ENCODE results near the gene MLLT3.
"Not testable (repeated sequence)": the region's sequence is repeated elsewhere in the genome, so short reads cannot be mapped to it uniquely, and the experiment has no call there.

The MLLT3 gene

DNA sequence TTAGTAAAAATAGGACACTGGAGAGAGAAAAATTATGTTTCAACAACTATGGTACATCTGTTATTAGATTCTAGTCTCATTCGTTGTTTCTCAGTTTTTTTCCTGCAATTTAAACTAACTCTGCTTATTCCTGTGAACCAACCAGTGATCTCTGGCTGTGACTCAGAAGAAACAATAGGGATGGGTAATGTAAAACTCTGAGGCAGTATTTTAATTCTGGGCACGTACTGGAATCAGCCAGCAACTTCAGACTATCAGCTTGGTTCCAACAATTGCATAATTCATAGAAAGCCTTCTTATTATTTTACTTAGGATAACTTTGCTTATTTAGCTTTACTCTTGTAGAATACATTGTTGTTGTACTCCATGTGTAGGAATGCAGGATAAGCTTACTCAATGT lies 28.8 kb downstream of the MLLT3 start:
- DNase-seq = no peak

GRCh38 chr9:20593105-20593504 lies 29.2 kb downstream of the MLLT3 start:
- DNase-seq = no peak

GRCh38 chr9:20592673-20593072 lies 29.6 kb downstream of the MLLT3 start:
- DNase-seq = no peak

- no peak for DNase-seq
These were observed 31.1 kb downstream of the MLLT3 start for GRCh38 chr9:20591223-20591622.

DNA sequence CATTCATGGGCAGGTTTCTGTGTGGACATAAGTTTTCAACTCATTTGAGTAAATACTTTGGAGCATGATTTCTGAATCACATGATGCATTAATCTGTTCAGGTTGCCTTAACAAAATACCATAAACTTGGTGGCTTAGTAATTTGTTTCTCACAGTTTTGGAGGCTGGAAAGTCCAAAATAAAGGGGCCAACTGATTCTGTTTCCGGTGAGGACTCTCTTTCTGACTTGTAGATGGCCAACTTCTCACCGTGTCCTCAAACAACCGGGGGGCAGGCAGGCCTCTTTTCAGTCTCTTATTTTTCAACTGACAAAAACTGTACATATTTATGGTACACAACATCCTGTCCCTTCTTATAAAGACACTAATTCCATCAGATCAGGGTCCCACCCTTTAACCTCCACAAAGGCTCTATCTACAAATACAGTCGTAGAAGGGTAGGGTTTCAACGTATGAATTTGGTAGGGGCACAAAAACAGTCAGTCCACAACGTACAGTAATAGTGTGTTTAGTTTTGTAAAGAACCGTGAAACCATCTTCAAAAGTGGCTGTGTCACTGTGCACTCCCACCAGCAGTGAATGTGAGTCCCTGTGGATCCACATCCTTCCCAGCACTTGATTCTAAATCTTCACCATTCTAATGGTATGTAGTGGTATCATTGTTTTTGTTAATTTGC lies 37.2 kb downstream of the MLLT3 start:
- DNase-seq = no peak

DNA sequence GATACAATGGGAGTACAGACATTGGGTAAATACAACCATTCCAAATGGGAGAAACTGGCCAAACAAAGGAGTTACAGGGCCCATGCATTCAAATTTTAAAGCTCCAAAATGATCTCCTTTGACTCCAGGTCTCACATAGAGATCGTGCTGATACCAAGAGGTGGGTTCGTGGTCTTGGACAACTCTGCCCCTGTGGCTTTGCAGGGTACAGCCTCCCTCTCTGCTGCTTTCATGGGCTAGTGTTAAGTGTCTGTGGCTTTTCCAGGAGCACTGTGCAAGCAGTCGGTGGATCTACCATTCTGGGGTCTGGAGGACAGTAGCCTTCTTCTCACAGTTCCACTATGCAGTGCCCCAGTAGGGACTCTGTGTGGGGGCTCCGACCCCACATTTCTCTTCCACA lies 39.2 kb downstream of the MLLT3 start:
- not testable (repeated sequence) for DNase-seq

DNA sequence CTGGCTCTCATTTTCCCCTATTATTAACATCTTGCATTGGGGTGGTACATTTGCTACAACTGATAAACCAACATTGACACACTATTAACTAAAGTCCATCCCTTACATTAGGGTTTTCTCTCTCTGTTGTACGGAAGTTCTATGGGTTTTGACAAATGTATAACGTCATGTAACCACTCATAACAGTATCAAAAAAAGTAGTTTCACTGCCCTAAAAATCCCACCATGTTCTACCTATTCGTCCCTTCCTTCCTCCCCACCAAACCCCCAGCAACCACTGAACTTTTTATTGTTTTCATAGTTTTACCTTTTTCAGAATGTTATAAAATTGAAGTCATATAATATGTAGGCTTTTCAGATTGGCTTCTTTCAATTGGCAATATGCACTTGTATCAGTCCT lies 40.1 kb downstream of the MLLT3 start:
- DNase-seq = no peak

DNA sequence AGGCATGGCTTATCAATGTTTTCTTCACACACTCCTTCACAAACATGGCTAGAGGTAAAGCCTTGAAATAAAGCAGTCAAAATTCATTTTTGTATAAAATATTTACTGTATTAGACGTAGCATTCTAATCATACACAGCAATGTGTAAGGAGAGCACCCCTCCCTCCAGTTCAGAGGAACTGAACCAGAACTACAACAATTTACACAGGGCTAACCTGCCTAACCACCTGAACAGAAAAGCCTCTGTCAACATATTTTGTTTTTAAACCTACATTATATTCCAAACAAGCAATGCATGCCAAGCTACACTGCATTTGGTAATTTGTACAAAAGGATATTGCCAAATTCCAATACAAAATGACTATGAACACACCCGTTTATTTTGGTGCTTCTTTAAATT lies 41.6 kb downstream of the MLLT3 start:
- no peak for DNase-seq

- peak in 1 of 2 donors; percentile 25 for DNase-seq
These were observed 42.6 kb downstream of the MLLT3 start for GRCh38 chr9:20579524-20580314.

DNA sequence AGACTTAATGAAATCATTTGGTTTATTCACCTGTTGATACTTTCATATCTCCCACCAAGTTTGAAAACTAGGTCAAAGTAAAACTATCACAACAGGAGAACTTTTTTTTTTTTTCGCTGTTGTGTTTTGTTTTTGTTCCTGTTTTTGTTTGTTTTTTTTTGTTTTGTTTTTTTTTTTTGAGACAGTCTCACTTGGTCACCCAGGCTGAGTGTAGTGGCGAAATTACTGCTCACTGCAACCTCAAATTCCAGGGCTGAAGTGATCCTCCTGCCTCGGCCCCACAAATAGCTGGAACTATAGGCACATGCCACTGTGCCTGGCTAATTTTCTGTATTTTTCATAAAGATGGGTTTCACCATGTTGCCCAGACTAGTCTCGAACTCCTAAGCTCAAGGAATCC lies 49.3 kb downstream of the MLLT3 start:
- no peak for DNase-seq

GRCh38 chr9:20570756-20571155 lies 51.5 kb downstream of the MLLT3 start:
- DNase-seq = peak in 1 of 2 donors; percentile 11

DNA sequence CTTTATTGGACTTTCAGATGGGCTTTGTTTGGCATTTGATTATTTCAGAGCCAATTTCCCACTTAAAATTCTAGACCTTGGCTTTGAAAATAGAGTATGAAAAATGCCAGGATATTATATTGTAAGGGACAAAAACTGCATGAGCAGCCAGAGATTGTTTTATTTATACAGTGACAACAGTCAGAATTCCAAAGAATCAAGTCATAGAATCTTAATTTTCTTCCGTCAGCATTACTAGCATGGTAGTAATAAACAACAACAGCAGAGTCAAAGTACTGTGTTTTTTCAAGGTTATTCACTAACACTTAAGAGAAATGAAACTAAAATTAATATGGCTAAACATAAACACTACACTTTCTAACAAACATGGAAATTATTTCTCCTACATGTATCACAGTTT lies 52.2 kb downstream of the MLLT3 start:
- DNase-seq = no peak

GRCh38 chr9:20569525-20569924 lies 52.8 kb downstream of the MLLT3 start:
- no peak for DNase-seq

DNA sequence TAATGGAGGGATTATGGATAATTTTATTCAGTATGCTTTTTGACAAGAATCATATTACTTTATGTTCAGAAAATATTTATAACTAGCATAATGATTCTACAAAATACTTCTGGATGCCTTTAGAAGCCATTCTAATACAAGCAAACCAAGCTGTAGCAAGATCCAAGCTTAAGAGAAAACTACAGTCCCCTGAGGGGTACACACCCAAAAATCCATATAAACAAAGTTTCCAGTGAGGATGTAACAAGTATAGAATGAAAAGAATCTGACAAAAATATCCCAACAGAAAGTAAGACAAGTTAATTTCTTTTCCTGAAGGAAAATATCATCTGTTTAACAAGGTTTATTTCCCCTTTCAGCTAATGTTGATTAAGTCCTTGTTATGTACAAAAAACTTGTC lies 53.9 kb downstream of the MLLT3 start:
- DNase-seq = no peak

GRCh38 chr9:20566401-20566800 lies 55.9 kb downstream of the MLLT3 start:
- no peak for DNase-seq

- no peak for DNase-seq
These were observed 57.6 kb downstream of the MLLT3 start for GRCh38 chr9:20564650-20565049.

DNA sequence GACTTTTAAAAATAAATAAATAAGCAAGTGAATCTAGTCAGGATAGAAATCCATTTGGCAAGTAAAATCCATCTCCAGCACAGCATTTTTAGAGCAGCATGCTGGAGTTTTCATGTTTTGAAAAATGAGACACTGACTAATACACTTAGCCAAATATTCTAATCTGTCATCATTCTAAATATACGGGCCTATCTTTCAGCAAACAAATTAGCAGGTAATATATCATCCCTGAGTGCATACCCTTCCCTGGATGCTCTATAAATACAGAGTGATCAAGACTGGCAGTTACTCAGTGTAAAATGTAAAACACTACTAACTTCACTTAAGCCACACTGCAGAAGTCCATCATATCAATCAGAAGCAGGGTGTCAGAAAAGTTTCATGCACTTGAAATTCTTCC lies 58.4 kb downstream of the MLLT3 start:
- no peak for DNase-seq

- DNase-seq = no peak
These were observed 60.2 kb downstream of the MLLT3 start for GRCh38 chr9:20562051-20562450.

GRCh38 chr9:20561531-20561930 lies 60.8 kb downstream of the MLLT3 start:
- no peak for DNase-seq

- DNase-seq = no peak
These were observed 62.9 kb downstream of the MLLT3 start for GRCh38 chr9:20559231-20559890.

DNA sequence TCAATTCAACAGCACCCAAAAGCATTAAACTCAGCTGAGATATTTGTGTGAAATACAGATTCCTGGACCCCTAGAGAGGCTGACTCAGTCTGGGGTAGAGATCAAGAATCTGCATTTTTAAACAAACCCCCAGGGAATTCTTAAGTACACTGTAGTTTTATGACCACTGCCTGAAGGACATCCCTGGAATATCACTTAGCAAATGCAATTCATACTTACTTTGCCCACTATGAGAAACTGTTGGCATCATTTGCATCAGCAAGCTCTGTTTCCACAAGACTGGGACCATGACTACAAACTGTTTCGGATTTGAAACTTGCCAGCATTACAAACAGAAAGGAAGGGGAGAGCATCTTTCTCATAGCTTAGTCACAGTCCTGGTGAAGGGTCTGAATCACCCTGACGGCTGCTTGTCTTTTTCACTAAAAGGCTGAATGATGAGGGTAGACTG lies 63.7 kb downstream of the MLLT3 start:
- DNase-seq = no peak

GRCh38 chr9:20557890-20558565 lies 64.3 kb downstream of the MLLT3 start:
- no peak for DNase-seq

- DNase-seq = no peak
These were observed 65.0 kb downstream of the MLLT3 start for GRCh38 chr9:20557285-20557684.

Measured in inflammatory macrophage (primary cell).